K562 (cell line): ENCODE measurements around the gene SPATA3. TPM values are rescaled to one million over a fixed set of nuclear protein-coding genes. Genes with fewer than 3 reads are reported as not detected.

ENCODE experiments used
- CGGBP1 ChIP-seq: fragments of 250-450 bp; sonication (Bioruptor Pico); IDR thresholded peaks from 2 replicates; pipeline ENCODE4 v1.9.0; 2021; ENCODE audit warnings: mild to moderate bottlenecking
- CSDE1 ChIP-seq, 2 experiments: fragments of 450-650 bp; IDR thresholded peaks; 2 replicates each; pipeline ENCODE4 v1.6.1; 2016; ENCODE audit warnings: mild to moderate bottlenecking in 1 of 2
- DMBX1 ChIP-seq: fragments of 250-450 bp; sonication (Bioruptor Pico); IDR thresholded peaks from 2 replicates; pipeline ENCODE4 v1.8.0; 2022; ENCODE audit warnings: inconsistent platforms, mild to moderate bottlenecking, moderate library complexity, borderline replicate concordance
- DPF2 ChIP-seq: fragments of 450-650 bp; IDR thresholded peaks from 2 replicates; pipeline ENCODE4 v1.6.1; 2016
- ELF4 ChIP-seq: fragments of 450-650 bp; formaldehyde crosslinking; IDR thresholded peaks from 2 replicates; pipeline ENCODE4 v1.4.0; 2022; ENCODE audit warnings: missing genetic modification characterization
- ERF ChIP-seq: fragments of 450-650 bp; formaldehyde crosslinking; IDR thresholded peaks from 2 replicates; pipeline ENCODE4 v1.4.0; 2020; ENCODE audit warnings: mild to moderate bottlenecking, mixed read lengths
- MTF1 ChIP-seq: fragments of 250-450 bp; sonication (Bioruptor Pico); IDR thresholded peaks from 2 replicates; pipeline ENCODE4 v1.9.0; 2021; ENCODE audit warnings: moderate library complexity, mild to moderate bottlenecking, inconsistent platforms, borderline replicate concordance
- POU5F1 ChIP-seq: fragments of 150-350 bp; IDR thresholded peaks from 2 replicates; pipeline ENCODE4 v1.6.1; 2014; ENCODE audit warnings: borderline replicate concordance, low read length, low read depth, mild to moderate bottlenecking; ENCODE audit not compliant: partially characterized antibody
- RUNX1 ChIP-seq: sonication (generic); IDR thresholded peaks from 2 replicates; pipeline ENCODE4 v1.6.1; 2016; ENCODE audit warnings: antibody characterized with exemption, low read depth
- SAFB ChIP-seq: fragments of 200-400 bp; formaldehyde crosslinking; IDR thresholded peaks from 2 replicates; pipeline ENCODE4 v1.6.1; 2017; ENCODE audit warnings: low read depth, low read length, borderline replicate concordance
- U2AF2 ChIP-seq: fragments of 200-400 bp; formaldehyde crosslinking; optimal IDR thresholded peaks from 2 replicates; pipeline ENCODE3; 2017; ENCODE audit warnings: low read depth, mild to moderate bottlenecking, low read length
- ZFP1 ChIP-seq: fragments of 450-650 bp; formaldehyde crosslinking; IDR thresholded peaks from 2 replicates; pipeline ENCODE4 v1.4.0; 2020; ENCODE audit warnings: mild to moderate bottlenecking, mixed read lengths
- ZNF431 ChIP-seq: sonication (generic); formaldehyde crosslinking; IDR thresholded peaks from 2 replicates; pipeline ENCODE4 v1.8.0; 2022; ENCODE audit warnings: mild to moderate bottlenecking, missing genetic modification reagents
- ZNF644 ChIP-seq: fragments of 200-800 bp; sonication (Bioruptor generic); IDR thresholded peaks from 2 replicates; pipeline ENCODE4 v1.6.1; 2016; ENCODE audit warnings: low read depth, missing genetic modification characterization, missing compliant biosample characterization
- polyA plus RNA-seq, 8 experiments: library from polyadenylated mRNA; depleted of rRNA in 4 of 8; stranded (reverse) in 5 of 8; unstranded in 3 of 8; fragments of >200 nt; fragmentation: Nextera tagmentation in 2 of 8; fragmentation: Illumina TruSeq in 1 of 8; extraction: Ambion mirVana in 2 of 8; extraction: Trizol in 1 of 8; gene quantifications; 2 replicates each; pipeline versions ENCODE4 v1.2.1 to v1.2.3, GENCODE V29; 2011 to 2014; ENCODE audit warnings: inconsistent platforms in 1 of 8, missing spikeins in 1 of 8
- total RNA-seq, 7 experiments: library from RNA; depleted of rRNA in 6 of 7; stranded (reverse); fragments of >200 nt in 6 of 7; fragmentation: Illumina TruSeq in 2 of 7; extraction: Trizol in 2 of 7; gene quantifications; 2 replicates each; pipeline versions ENCODE4 v1.2.1 to v1.2.3, GENCODE V29; 2011 to 2021; ENCODE audit warnings: low replicate concordance in 1 of 7
- TF ChIP-seq, protein P1 (sequence below): fragments of 450-650 bp; IDR thresholded peaks from 2 replicates; pipeline ENCODE4 v1.6.1; 2016; ENCODE audit warnings: mild to moderate bottlenecking, moderate library complexity

Gene SPATA3
- total and polyA plus RNA-seq, 9 of the 15 experiments (the other 6 are each of a cell fraction or from before 2014, with no cell fraction given) = not detected

GRCh38 chr2:231056453-231057416 is 60.8 kb downstream of the SPATA3 start, which contains the start of gene PSMD1 (continued):
- TF ChIP-seq, protein P1, sequence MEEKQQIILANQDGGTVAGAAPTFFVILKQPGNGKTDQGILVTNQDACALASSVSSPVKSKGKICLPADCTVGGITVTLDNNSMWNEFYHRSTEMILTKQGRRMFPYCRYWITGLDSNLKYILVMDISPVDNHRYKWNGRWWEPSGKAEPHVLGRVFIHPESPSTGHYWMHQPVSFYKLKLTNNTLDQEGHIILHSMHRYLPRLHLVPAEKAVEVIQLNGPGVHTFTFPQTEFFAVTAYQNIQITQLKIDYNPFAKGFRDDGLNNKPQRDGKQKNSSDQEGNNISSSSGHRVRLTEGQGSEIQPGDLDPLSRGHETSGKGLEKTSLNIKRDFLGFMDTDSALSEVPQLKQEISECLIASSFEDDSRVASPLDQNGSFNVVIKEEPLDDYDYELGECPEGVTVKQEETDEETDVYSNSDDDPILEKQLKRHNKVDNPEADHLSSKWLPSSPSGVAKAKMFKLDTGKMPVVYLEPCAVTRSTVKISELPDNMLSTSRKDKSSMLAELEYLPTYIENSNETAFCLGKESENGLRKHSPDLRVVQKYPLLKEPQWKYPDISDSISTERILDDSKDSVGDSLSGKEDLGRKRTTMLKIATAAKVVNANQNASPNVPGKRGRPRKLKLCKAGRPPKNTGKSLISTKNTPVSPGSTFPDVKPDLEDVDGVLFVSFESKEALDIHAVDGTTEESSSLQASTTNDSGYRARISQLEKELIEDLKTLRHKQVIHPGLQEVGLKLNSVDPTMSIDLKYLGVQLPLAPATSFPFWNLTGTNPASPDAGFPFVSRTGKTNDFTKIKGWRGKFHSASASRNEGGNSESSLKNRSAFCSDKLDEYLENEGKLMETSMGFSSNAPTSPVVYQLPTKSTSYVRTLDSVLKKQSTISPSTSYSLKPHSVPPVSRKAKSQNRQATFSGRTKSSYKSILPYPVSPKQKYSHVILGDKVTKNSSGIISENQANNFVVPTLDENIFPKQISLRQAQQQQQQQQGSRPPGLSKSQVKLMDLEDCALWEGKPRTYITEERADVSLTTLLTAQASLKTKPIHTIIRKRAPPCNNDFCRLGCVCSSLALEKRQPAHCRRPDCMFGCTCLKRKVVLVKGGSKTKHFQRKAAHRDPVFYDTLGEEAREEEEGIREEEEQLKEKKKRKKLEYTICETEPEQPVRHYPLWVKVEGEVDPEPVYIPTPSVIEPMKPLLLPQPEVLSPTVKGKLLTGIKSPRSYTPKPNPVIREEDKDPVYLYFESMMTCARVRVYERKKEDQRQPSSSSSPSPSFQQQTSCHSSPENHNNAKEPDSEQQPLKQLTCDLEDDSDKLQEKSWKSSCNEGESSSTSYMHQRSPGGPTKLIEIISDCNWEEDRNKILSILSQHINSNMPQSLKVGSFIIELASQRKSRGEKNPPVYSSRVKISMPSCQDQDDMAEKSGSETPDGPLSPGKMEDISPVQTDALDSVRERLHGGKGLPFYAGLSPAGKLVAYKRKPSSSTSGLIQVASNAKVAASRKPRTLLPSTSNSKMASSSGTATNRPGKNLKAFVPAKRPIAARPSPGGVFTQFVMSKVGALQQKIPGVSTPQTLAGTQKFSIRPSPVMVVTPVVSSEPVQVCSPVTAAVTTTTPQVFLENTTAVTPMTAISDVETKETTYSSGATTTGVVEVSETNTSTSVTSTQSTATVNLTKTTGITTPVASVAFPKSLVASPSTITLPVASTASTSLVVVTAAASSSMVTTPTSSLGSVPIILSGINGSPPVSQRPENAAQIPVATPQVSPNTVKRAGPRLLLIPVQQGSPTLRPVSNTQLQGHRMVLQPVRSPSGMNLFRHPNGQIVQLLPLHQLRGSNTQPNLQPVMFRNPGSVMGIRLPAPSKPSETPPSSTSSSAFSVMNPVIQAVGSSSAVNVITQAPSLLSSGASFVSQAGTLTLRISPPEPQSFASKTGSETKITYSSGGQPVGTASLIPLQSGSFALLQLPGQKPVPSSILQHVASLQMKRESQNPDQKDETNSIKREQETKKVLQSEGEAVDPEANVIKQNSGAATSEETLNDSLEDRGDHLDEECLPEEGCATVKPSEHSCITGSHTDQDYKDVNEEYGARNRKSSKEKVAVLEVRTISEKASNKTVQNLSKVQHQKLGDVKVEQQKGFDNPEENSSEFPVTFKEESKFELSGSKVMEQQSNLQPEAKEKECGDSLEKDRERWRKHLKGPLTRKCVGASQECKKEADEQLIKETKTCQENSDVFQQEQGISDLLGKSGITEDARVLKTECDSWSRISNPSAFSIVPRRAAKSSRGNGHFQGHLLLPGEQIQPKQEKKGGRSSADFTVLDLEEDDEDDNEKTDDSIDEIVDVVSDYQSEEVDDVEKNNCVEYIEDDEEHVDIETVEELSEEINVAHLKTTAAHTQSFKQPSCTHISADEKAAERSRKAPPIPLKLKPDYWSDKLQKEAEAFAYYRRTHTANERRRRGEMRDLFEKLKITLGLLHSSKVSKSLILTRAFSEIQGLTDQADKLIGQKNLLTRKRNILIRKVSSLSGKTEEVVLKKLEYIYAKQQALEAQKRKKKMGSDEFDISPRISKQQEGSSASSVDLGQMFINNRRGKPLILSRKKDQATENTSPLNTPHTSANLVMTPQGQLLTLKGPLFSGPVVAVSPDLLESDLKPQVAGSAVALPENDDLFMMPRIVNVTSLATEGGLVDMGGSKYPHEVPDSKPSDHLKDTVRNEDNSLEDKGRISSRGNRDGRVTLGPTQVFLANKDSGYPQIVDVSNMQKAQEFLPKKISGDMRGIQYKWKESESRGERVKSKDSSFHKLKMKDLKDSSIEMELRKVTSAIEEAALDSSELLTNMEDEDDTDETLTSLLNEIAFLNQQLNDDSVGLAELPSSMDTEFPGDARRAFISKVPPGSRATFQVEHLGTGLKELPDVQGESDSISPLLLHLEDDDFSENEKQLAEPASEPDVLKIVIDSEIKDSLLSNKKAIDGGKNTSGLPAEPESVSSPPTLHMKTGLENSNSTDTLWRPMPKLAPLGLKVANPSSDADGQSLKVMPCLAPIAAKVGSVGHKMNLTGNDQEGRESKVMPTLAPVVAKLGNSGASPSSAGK = no peak
- TF ChIP-seq ZNF644 (tag) (no peak), ELF4 (CRISPR knock-in tag) (no peak), POU5F1 (no peak), CSDE1 (IDR thresholded peaks at IDR 0.05) (no peak), SAFB (no peak), U2AF2 (no peak), RUNX1 (no peak), DPF2 (no peak; the same call in 1 of the 2 replicates), DMBX1 (CRISPR knock-in tag) (no peak), MTF1 (CRISPR knock-in tag) (no peak), ZFP1 (no peak), ZNF431 (CRISPR knock-in tag) (no peak), CGGBP1 (CRISPR knock-in tag) (no peak), ERF (CRISPR knock-in tag) (no peak)
